Endothelial cell of umbilical vein (primary cell): Measurements from ENCODE around the gene CARNS1. TPM values are rescaled to one million over a fixed set of nuclear protein-coding genes. Genes with fewer than 3 reads are reported as not detected.

ENCODE experiments used
- BruUV-seq: library from RNA; stranded (reverse); fragments of 400-500 nt; replicated peaks from 2 replicates; lab custom pipeline; 2021; lab: Mats Ljungman, UMichigan
- CTCF ChIA-PET: fragments of 300-600, 350-600 bp; sonication (Branson Sonifier 250); formaldehyde crosslinking; loops from one replicate; lab custom pipeline; 2021; ENCODE audit warnings: antibody characterized with exemption, inconsistent platforms; lab: Charles Lee
- POLR2A ChIA-PET: fragments of 300-600, 350-600 bp; sonication (Branson Sonifier 250); formaldehyde crosslinking; loops from one replicate; lab custom pipeline; 2021; ENCODE audit warnings: antibody characterized with exemption, inconsistent platforms; lab: Charles Lee
- DNase-seq: peaks from one replicate; pipeline ENCODE4 v3.0.0-alpha.2; 2011; ENCODE audit warnings: low read depth, low spot score
- FAIRE-seq: peaks from 2 replicates; lab custom pipeline; 2011; peaks lifted over from hg19 to GRCh38; lab: Jason Lieb, UNC
- H2AFZ ChIP-seq: 2 replicates; pipeline ENCODE4 v1.6.0; 2012; ENCODE audit warnings: low read depth, low read length, control low read depth, inconsistent platforms
- H3K27ac ChIP-seq: 2 replicates; pipeline ENCODE4 v1.5.1; 2011; ENCODE audit warnings: low read depth, mild to moderate bottlenecking, control low read depth, low read length, moderate library complexity; ENCODE audit not compliant: insufficient read depth
- H3K27me3 ChIP-seq, 2 experiments: 2 replicates each; pipeline versions ENCODE4 v1.6.0 to v1.6.1; 2011; ENCODE audit warnings: low read length in 2 of 2, mixed read lengths in 1 of 2; ENCODE audit not compliant: control insufficient read depth in 2 of 2, insufficient read depth in 2 of 2
- H3K36me3 ChIP-seq, 2 experiments: 2 replicates in 1 of 2; 3 replicates in 1 of 2; pipeline ENCODE4 v1.5.1; 2011; ENCODE audit warnings: low read length in 2 of 2, mild to moderate bottlenecking in 1 of 2, moderate library complexity in 1 of 2; ENCODE audit not compliant: control insufficient read depth in 2 of 2, insufficient read depth in 2 of 2; ENCODE audit errors: extremely low read depth in 1 of 2
- H3K4me1 ChIP-seq: 3 replicates; pipeline ENCODE4 v1.5.1; 2011; ENCODE audit warnings: mild to moderate bottlenecking, low read length; ENCODE audit not compliant: control insufficient read depth, insufficient read depth; ENCODE audit errors: extremely low read depth
- H3K4me2 ChIP-seq: 2 replicates; pipeline ENCODE4 v1.6.1; 2011; ENCODE audit warnings: low read length, control low read depth, mixed read lengths; ENCODE audit not compliant: insufficient read depth
- H3K4me3 ChIP-seq, 3 experiments: fragments of 200-600 bp in 1 of 3; sonication (generic), shearing (Covaris generic) in 1 of 3; replicated peaks in 1 of 3; 2 replicates each; pipeline ENCODE4 v1.5.1; 2011 to 2016; ENCODE audit warnings: control low read depth in 3 of 3, low read length in 3 of 3, mild to moderate bottlenecking in 2 of 3, inconsistent platforms in 1 of 3, low read depth in 1 of 3, moderate library complexity in 1 of 3; ENCODE audit not compliant: insufficient read depth in 1 of 3
- H3K79me2 ChIP-seq: 2 replicates; pipeline ENCODE4 v1.6.0; 2012; ENCODE audit warnings: low read length, inconsistent platforms; ENCODE audit not compliant: control insufficient read depth, insufficient read depth
- H3K9ac ChIP-seq: replicated peaks from 2 replicates; pipeline ENCODE3; 2011; ENCODE audit warnings: low read length, control low read depth; ENCODE audit not compliant: insufficient read depth; ENCODE audit errors: extremely low read depth
- H3K9me1 ChIP-seq: replicated peaks from 3 replicates; pipeline ENCODE4 v1.6.0; 2011; ENCODE audit warnings: mild to moderate bottlenecking, low read length; ENCODE audit not compliant: control insufficient read depth, insufficient read depth; ENCODE audit errors: extremely low read depth
- H3K9me3 ChIP-seq: replicated peaks from 2 replicates; pipeline ENCODE4 v1.5.1; 2012; ENCODE audit warnings: low read length, inconsistent platforms; ENCODE audit not compliant: control insufficient read depth, insufficient read depth
- H4K20me1 ChIP-seq: replicated peaks from 2 replicates; pipeline ENCODE3; 2011; ENCODE audit warnings: mild to moderate bottlenecking, low read length; ENCODE audit not compliant: control insufficient read depth, insufficient read depth; ENCODE audit errors: extremely low read depth
- CTCF ChIP-seq, 2 donors: IDR thresholded peaks; 1 replicate in 1 of 2; 2 replicates in 1 of 2; pipeline ENCODE4 v1.5.1; 2011; ENCODE audit warnings: low read length in 2 of 2, mild to moderate bottlenecking in 2 of 2, moderate library complexity in 2 of 2, control low read depth in 1 of 2, inconsistent platforms in 1 of 2, low read depth in 1 of 2; ENCODE audit not compliant: insufficient read depth in 1 of 2; ENCODE audit errors: extremely low read depth in 1 of 2
- EZH2 ChIP-seq: IDR thresholded peaks from 2 replicates; pipeline ENCODE4 v1.6.1; 2012; ENCODE audit warnings: borderline replicate concordance, low read depth, mild to moderate bottlenecking, moderate library complexity, low read length, inconsistent platforms; ENCODE audit not compliant: severe bottlenecking
- FOS ChIP-seq: IDR thresholded peaks from 2 replicates; pipeline ENCODE4 v1.6.1; 2011; ENCODE audit warnings: mild to moderate bottlenecking, low read length, moderate library complexity, borderline replicate concordance; ENCODE audit not compliant: insufficient read depth
- GATA2 ChIP-seq: IDR thresholded peaks from 2 replicates; pipeline ENCODE4 v1.7.0; 2011; ENCODE audit warnings: low read depth, mild to moderate bottlenecking, moderate library complexity, mixed read lengths, low read length; ENCODE audit not compliant: insufficient read length, insufficient read depth
- JUN ChIP-seq: IDR thresholded peaks from 2 replicates; pipeline ENCODE4 v1.6.1; 2011; ENCODE audit warnings: borderline replicate concordance, low read depth; ENCODE audit not compliant: insufficient read length, insufficient read depth
- POLR2A ChIP-seq: IDR thresholded peaks from 2 replicates; pipeline ENCODE4 v1.6.1; 2012; ENCODE audit warnings: low read depth, mild to moderate bottlenecking, control low read depth, low read length
- POLR2AphosphoS5 ChIP-seq: IDR thresholded peaks from 2 replicates; pipeline ENCODE4 v1.6.1; 2012; ENCODE audit warnings: low read depth, mild to moderate bottlenecking, control low read depth, low read length, moderate library complexity; ENCODE audit not compliant: insufficient read depth
- dilution Hi-C: fragments of 300-500 bp; cut with MboI; formaldehyde crosslinking; loops from one replicate; pipeline ENCODE4 v1.15.0; 2019; ENCODE audit warnings: low sequenced_read_pairs; ENCODE audit not compliant: extremely low pct_ligation_motif_present
- intact Hi-C: fragments of 100-400 bp; cut with micrococcal nuclease; formaldehyde crosslinking; loops from one replicate; pipeline ENCODE4 v1.10.0; 2022
- polyA plus RNA-seq, 4 experiments: library from polyadenylated mRNA; depleted of rRNA in 3 of 4; stranded (reverse) in 3 of 4; unstranded in 1 of 4; fragments of >200 nt; gene quantifications; 2 replicates each; pipeline versions ENCODE4 v1.2.1 to v1.2.3, GENCODE V29; 2011 to 2012; ENCODE audit warnings: missing spikeins in 1 of 4
- total RNA-seq: library from RNA; stranded (reverse); gene quantifications from 2 replicates; pipeline ENCODE4 v1.2.3, GENCODE V29; 2021

The CARNS1 gene
- total and polyA plus RNA-seq, 2 donors (not counting 3 experiments of a cell fraction or from before 2014, with no cell fraction given): 0.14 to 0.35 TPM

GRCh38 chr11:67374571-67375281, 40.8 kb upstream of the CARNS1 start:
- TF ChIP-seq JUN (no peak), GATA2 (no peak), FOS (no peak), EZH2 (no peak), POLR2A (no peak), POLR2AphosphoS5 (no peak), CTCF (IDR thresholded peaks at IDR 0.05; ENCODE audit: extremely low read depth in 1 of 2, insufficient read depth in 1 of 2, low read depth in 1 of 2, low read length in 2 of 2) (no peak)
- ChIA-PET CTCF (interaction anchor here (0.7 to 19.7 kb wide), 15 partner anchors 6 to 294 kb away, joined by 3 to 1051 read pairs (median 5); partner anchors contain the start of genes GSTP1, POLD4, PPP1CA and RAD9A), POLR2A (interaction anchor here (0.7 to 1.4 kb wide), 3 partner anchors 17 to 207 kb away, joined by 3 to 12 read pairs (median 4); no protein-coding TSS in a partner anchor)
- Histone ChIP-seq H3K27ac (peak overlapping the region; percentile 33), H3K36me3 (no peaks in the 10 kb centered on the region), H3K4me3 (no peak overlapping the region), H3K9me1 (no peaks in the 10 kb centered on the region), H3K9ac (peak overlapping the region; percentile 1), H3K9me3 (no peaks in the 10 kb centered on the region), H3K4me2 (no peak overlapping the region), H3K27me3 (peaks cover 0 to 3% of the 10 kb centered on the region in 2 experiments), H3K79me2 (peaks cover 14% of the 10 kb centered on the region), H4K20me1 (no peaks in the 10 kb centered on the region), H3K4me1 (peaks cover 30% of the 10 kb centered on the region), H2AFZ (peak overlapping the region; percentile 30)
- FAIRE-seq (no peak), DNase-seq (no peak)
- intact Hi-C loops (loop anchor here (1.0 kb wide), 2 partner anchors 17 to 86 kb away; no protein-coding TSS in a partner anchor), dilution Hi-C loops (no loop called here)
- BruUV-seq: no TSS peak
